ENCODE results near the gene TRMT1. TPM values are rescaled to one million over a fixed set of nuclear protein-coding genes. Genes with fewer than 3 reads are reported as not detected.

TRMT1 gene
- total RNA-seq, 1 experiment from 2014 or later, result 106 TPM

DNA sequence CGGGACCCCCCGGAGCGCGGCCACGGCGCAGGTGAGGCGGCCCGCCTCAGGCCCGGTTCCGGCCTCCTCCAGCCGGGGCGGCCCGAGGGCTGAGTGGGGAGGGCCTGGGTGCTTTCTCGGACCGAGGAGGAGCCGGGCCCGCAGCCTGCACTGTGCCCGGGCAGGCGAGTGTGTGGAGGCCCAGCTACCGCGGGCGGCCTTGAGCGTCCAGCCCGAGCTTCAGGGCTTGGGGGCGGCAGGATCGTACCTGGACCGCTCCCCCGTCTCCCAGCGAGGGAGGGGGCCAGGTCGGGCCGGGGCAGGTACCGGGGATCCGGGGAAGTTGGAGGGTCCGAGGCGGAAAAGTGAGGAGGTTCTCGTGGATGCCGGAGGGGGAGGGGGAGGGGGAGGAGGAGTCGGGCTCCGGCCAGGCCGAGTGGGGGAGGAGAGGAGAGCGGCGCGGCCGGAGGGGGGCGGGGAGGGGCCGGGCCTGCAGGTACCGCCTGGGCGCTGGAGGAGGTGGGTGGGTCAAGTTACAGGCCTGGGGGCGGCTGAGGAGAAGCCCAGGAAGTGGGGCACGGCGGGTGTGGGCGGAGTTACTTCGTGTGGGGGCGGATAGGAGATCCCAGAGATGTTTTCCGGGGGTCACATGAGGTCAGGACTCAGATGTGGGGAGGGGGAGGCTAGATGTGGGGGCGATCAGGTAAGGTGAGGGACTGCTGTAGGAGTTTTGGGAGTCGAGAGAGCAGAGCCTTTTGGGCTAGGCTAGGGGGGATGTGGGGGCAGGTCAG lies 2.1 kb upstream of the TRMT1 start:
- H3K9me3 Mint-ChIP-seq, result no peaks in the 10 kb centered on the region
- peaks cover 11% of the 10 kb centered on the region; the same call in 1 of the 2 replicates for H3K36me3 Mint-ChIP-seq
- peaks cover 57% of the 10 kb centered on the region for H3K4me1 Mint-ChIP-seq
- H3K27ac Mint-ChIP-seq, result no peak overlapping the region
- POLR2A ChIA-PET, result interaction anchor here (0.7 to 3.3 kb wide), 9 partner anchors 14 to 228 kb away, joined by 3 to 30 read pairs (median 5); partner anchors contain the start of genes GCDH, IER2 and STX10
- no peaks in the 10 kb centered on the region; the same call in 1 of the 2 replicates for H3K27me3 Mint-ChIP-seq (ENCODE audit: low read depth)
- CTCF ChIA-PET, result interaction anchor here (0.7 to 3.7 kb wide), 14 partner anchors 10 to 153 kb away, joined by 3 to 16 read pairs (median 6); partner anchors contain the start of genes IER2 and STX10
- H3K4me3 Mint-ChIP-seq, result peak overlapping the region; percentile 77
- ATAC-seq (peak; percentile 77), DNase-seq (ENCODE audit: low spot score) (peak; percentile 96)
- TF ChIP-seq ZNF138 (CRISPR knock-in tag; conservative IDR thresholded peaks at IDR 0.05), result no peak
- TF ChIP-seq ZNF121 (CRISPR knock-in tag; IDR thresholded peaks at IDR 0.05), result no peak
- TF ChIP-seq, protein P1, sequence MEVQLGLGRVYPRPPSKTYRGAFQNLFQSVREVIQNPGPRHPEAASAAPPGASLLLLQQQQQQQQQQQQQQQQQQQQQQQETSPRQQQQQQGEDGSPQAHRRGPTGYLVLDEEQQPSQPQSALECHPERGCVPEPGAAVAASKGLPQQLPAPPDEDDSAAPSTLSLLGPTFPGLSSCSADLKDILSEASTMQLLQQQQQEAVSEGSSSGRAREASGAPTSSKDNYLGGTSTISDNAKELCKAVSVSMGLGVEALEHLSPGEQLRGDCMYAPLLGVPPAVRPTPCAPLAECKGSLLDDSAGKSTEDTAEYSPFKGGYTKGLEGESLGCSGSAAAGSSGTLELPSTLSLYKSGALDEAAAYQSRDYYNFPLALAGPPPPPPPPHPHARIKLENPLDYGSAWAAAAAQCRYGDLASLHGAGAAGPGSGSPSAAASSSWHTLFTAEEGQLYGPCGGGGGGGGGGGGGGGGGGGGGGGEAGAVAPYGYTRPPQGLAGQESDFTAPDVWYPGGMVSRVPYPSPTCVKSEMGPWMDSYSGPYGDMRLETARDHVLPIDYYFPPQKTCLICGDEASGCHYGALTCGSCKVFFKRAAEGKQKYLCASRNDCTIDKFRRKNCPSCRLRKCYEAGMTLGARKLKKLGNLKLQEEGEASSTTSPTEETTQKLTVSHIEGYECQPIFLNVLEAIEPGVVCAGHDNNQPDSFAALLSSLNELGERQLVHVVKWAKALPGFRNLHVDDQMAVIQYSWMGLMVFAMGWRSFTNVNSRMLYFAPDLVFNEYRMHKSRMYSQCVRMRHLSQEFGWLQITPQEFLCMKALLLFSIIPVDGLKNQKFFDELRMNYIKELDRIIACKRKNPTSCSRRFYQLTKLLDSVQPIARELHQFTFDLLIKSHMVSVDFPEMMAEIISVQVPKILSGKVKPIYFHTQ (CRISPR knock-in tag; IDR thresholded peaks at IDR 0.05), result no peak
- TF ChIP-seq, protein P2, sequence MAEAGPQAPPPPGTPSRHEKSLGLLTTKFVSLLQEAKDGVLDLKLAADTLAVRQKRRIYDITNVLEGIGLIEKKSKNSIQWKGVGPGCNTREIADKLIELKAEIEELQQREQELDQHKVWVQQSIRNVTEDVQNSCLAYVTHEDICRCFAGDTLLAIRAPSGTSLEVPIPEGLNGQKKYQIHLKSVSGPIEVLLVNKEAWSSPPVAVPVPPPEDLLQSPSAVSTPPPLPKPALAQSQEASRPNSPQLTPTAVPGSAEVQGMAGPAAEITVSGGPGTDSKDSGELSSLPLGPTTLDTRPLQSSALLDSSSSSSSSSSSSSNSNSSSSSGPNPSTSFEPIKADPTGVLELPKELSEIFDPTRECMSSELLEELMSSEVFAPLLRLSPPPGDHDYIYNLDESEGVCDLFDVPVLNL (CRISPR knock-in tag; IDR thresholded peaks at IDR 0.05; ENCODE audit: borderline replicate concordance, low read depth), result no peak
- TF ChIP-seq GRHL2 (CRISPR knock-in tag; IDR thresholded peaks at IDR 0.05; ENCODE audit: insufficient replicate concordance, severe bottlenecking), result no peak
- no peak for TF ChIP-seq TCF7 (CRISPR knock-in tag; IDR thresholded peaks at IDR 0.05; ENCODE audit: low read depth)
- TF ChIP-seq, protein P3, sequence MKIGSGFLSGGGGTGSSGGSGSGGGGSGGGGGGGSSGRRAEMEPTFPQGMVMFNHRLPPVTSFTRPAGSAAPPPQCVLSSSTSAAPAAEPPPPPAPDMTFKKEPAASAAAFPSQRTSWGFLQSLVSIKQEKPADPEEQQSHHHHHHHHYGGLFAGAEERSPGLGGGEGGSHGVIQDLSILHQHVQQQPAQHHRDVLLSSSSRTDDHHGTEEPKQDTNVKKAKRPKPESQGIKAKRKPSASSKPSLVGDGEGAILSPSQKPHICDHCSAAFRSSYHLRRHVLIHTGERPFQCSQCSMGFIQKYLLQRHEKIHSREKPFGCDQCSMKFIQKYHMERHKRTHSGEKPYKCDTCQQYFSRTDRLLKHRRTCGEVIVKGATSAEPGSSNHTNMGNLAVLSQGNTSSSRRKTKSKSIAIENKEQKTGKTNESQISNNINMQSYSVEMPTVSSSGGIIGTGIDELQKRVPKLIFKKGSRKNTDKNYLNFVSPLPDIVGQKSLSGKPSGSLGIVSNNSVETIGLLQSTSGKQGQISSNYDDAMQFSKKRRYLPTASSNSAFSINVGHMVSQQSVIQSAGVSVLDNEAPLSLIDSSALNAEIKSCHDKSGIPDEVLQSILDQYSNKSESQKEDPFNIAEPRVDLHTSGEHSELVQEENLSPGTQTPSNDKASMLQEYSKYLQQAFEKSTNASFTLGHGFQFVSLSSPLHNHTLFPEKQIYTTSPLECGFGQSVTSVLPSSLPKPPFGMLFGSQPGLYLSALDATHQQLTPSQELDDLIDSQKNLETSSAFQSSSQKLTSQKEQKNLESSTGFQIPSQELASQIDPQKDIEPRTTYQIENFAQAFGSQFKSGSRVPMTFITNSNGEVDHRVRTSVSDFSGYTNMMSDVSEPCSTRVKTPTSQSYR (CRISPR knock-in tag; IDR thresholded peaks at IDR 0.05), result peak; percentile 85
- TF ChIP-seq, protein P4, sequence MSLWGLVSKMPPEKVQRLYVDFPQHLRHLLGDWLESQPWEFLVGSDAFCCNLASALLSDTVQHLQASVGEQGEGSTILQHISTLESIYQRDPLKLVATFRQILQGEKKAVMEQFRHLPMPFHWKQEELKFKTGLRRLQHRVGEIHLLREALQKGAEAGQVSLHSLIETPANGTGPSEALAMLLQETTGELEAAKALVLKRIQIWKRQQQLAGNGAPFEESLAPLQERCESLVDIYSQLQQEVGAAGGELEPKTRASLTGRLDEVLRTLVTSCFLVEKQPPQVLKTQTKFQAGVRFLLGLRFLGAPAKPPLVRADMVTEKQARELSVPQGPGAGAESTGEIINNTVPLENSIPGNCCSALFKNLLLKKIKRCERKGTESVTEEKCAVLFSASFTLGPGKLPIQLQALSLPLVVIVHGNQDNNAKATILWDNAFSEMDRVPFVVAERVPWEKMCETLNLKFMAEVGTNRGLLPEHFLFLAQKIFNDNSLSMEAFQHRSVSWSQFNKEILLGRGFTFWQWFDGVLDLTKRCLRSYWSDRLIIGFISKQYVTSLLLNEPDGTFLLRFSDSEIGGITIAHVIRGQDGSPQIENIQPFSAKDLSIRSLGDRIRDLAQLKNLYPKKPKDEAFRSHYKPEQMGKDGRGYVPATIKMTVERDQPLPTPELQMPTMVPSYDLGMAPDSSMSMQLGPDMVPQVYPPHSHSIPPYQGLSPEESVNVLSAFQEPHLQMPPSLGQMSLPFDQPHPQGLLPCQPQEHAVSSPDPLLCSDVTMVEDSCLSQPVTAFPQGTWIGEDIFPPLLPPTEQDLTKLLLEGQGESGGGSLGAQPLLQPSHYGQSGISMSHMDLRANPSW (CRISPR knock-in tag; conservative IDR thresholded peaks at IDR 0.05; ENCODE audit: low read depth), result no peak
- TF ChIP-seq CREB1 (CRISPR knock-in tag; IDR thresholded peaks at IDR 0.05), result no peak
- TF ChIP-seq, protein P5, sequence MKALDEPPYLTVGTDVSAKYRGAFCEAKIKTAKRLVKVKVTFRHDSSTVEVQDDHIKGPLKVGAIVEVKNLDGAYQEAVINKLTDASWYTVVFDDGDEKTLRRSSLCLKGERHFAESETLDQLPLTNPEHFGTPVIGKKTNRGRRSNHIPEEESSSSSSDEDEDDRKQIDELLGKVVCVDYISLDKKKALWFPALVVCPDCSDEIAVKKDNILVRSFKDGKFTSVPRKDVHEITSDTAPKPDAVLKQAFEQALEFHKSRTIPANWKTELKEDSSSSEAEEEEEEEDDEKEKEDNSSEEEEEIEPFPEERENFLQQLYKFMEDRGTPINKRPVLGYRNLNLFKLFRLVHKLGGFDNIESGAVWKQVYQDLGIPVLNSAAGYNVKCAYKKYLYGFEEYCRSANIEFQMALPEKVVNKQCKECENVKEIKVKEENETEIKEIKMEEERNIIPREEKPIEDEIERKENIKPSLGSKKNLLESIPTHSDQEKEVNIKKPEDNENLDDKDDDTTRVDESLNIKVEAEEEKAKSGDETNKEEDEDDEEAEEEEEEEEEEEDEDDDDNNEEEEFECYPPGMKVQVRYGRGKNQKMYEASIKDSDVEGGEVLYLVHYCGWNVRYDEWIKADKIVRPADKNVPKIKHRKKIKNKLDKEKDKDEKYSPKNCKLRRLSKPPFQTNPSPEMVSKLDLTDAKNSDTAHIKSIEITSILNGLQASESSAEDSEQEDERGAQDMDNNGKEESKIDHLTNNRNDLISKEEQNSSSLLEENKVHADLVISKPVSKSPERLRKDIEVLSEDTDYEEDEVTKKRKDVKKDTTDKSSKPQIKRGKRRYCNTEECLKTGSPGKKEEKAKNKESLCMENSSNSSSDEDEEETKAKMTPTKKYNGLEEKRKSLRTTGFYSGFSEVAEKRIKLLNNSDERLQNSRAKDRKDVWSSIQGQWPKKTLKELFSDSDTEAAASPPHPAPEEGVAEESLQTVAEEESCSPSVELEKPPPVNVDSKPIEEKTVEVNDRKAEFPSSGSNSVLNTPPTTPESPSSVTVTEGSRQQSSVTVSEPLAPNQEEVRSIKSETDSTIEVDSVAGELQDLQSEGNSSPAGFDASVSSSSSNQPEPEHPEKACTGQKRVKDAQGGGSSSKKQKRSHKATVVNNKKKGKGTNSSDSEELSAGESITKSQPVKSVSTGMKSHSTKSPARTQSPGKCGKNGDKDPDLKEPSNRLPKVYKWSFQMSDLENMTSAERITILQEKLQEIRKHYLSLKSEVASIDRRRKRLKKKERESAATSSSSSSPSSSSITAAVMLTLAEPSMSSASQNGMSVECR (CRISPR knock-in tag; IDR thresholded peaks at IDR 0.05; ENCODE audit: borderline replicate concordance), result peak; percentile 69; the same call in 1 of the 2 replicates
- TF ChIP-seq, protein P6, sequence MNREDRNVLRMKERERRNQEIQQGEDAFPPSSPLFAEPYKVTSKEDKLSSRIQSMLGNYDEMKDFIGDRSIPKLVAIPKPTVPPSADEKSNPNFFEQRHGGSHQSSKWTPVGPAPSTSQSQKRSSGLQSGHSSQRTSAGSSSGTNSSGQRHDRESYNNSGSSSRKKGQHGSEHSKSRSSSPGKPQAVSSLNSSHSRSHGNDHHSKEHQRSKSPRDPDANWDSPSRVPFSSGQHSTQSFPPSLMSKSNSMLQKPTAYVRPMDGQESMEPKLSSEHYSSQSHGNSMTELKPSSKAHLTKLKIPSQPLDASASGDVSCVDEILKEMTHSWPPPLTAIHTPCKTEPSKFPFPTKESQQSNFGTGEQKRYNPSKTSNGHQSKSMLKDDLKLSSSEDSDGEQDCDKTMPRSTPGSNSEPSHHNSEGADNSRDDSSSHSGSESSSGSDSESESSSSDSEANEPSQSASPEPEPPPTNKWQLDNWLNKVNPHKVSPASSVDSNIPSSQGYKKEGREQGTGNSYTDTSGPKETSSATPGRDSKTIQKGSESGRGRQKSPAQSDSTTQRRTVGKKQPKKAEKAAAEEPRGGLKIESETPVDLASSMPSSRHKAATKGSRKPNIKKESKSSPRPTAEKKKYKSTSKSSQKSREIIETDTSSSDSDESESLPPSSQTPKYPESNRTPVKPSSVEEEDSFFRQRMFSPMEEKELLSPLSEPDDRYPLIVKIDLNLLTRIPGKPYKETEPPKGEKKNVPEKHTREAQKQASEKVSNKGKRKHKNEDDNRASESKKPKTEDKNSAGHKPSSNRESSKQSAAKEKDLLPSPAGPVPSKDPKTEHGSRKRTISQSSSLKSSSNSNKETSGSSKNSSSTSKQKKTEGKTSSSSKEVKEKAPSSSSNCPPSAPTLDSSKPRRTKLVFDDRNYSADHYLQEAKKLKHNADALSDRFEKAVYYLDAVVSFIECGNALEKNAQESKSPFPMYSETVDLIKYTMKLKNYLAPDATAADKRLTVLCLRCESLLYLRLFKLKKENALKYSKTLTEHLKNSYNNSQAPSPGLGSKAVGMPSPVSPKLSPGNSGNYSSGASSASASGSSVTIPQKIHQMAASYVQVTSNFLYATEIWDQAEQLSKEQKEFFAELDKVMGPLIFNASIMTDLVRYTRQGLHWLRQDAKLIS (CRISPR knock-in tag; IDR thresholded peaks at IDR 0.05; ENCODE audit: borderline replicate concordance), result no peak
- TF ChIP-seq NFE2L1 (CRISPR knock-in tag; IDR thresholded peaks at IDR 0.05), result no peak
- TF ChIP-seq, protein P7, sequence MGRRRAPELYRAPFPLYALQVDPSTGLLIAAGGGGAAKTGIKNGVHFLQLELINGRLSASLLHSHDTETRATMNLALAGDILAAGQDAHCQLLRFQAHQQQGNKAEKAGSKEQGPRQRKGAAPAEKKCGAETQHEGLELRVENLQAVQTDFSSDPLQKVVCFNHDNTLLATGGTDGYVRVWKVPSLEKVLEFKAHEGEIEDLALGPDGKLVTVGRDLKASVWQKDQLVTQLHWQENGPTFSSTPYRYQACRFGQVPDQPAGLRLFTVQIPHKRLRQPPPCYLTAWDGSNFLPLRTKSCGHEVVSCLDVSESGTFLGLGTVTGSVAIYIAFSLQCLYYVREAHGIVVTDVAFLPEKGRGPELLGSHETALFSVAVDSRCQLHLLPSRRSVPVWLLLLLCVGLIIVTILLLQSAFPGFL (CRISPR knock-in tag; IDR thresholded peaks at IDR 0.05; ENCODE audit: borderline replicate concordance), result no peak

Measured in WTC11 (cell line).